HEK293 (cell line): Measurements from ENCODE around the gene HARS2.

Experiments
- CTCF ChIP-seq: fragments of 450-650 bp; formaldehyde crosslinking; IDR thresholded peaks from 2 replicates; pipeline ENCODE4 v1.5.1; 2016; ENCODE audit warnings: missing biosample characterization, missing genetic modification characterization
- EGR2 ChIP-seq: fragments of 450-650 bp; formaldehyde crosslinking; IDR thresholded peaks from 2 replicates; pipeline ENCODE4 v1.5.1; 2016; ENCODE audit warnings: low read depth, missing biosample characterization, missing genetic modification characterization
- HOXD13 ChIP-seq: sonication (generic); formaldehyde crosslinking; IDR thresholded peaks from 2 replicates; pipeline ENCODE4 v1.8.0; 2022; ENCODE audit warnings: missing genetic modification reagents, borderline replicate concordance
- PRDM10 ChIP-seq: fragments of 450-650 bp; formaldehyde crosslinking; IDR thresholded peaks from 2 replicates; pipeline ENCODE4 v1.5.1; 2016; ENCODE audit warnings: missing biosample characterization, missing genetic modification characterization
- SP2 ChIP-seq: fragments of 450-650 bp; formaldehyde crosslinking; IDR thresholded peaks from 2 replicates; pipeline ENCODE4 v1.5.1; 2016; ENCODE audit warnings: missing biosample characterization, missing genetic modification characterization
- TCF7L2 ChIP-seq: IDR thresholded peaks from 2 replicates; pipeline ENCODE4 v1.6.1; 2011; ENCODE audit warnings: low read depth, mild to moderate bottlenecking, inconsistent platforms, low read length, moderate library complexity, borderline replicate concordance
- YY1 ChIP-seq: fragments of 450-650 bp; formaldehyde crosslinking; IDR thresholded peaks from 2 replicates; pipeline ENCODE4 v1.5.1; 2018; ENCODE audit warnings: missing biosample characterization, missing genetic modification characterization
- ZBTB17 ChIP-seq: fragments of 450-650 bp; formaldehyde crosslinking; IDR thresholded peaks from 2 replicates; pipeline ENCODE4 v1.5.1; 2016; ENCODE audit warnings: missing biosample characterization, missing genetic modification characterization
- ZBTB7A ChIP-seq: fragments of 450-650 bp; formaldehyde crosslinking; IDR thresholded peaks from 2 replicates; pipeline ENCODE4 v1.5.1; 2016; ENCODE audit warnings: low read depth, missing biosample characterization, missing genetic modification characterization
- ZFHX2 ChIP-seq: fragments of 450-650 bp; formaldehyde crosslinking; conservative IDR thresholded peaks from 2 replicates; pipeline ENCODE4 v1.5.1; 2016; ENCODE audit warnings: missing biosample characterization, missing genetic modification characterization
- ZFP41 ChIP-seq: fragments of 450-650 bp; formaldehyde crosslinking; IDR thresholded peaks from 2 replicates; pipeline ENCODE4 v1.5.1; 2016; ENCODE audit warnings: missing biosample characterization, missing genetic modification characterization, borderline replicate concordance
- ZNF169 ChIP-seq: fragments of 450-650 bp; formaldehyde crosslinking; IDR thresholded peaks from 2 replicates; pipeline ENCODE4 v1.5.1; 2016; ENCODE audit warnings: missing biosample characterization, missing genetic modification characterization
- ZNF2 ChIP-seq: fragments of 450-650 bp; formaldehyde crosslinking; IDR thresholded peaks from 2 replicates; pipeline ENCODE4 v1.5.1; 2016; ENCODE audit warnings: missing biosample characterization, missing genetic modification characterization
- ZNF324 ChIP-seq: fragments of 450-650 bp; formaldehyde crosslinking; IDR thresholded peaks from 2 replicates; pipeline ENCODE4 v1.5.1; 2016; ENCODE audit warnings: missing biosample characterization, missing genetic modification characterization
- ZNF341 ChIP-seq: fragments of 450-650 bp; formaldehyde crosslinking; IDR thresholded peaks from 2 replicates; pipeline ENCODE4; 2016; ENCODE audit warnings: low read depth, missing biosample characterization, missing genetic modification characterization
- ZNF501 ChIP-seq: fragments of 450-650 bp; formaldehyde crosslinking; IDR thresholded peaks from 2 replicates; pipeline ENCODE4 v1.5.1; 2016; ENCODE audit warnings: missing biosample characterization, missing genetic modification characterization
- ZNF544 ChIP-seq: fragments of 450-650 bp; formaldehyde crosslinking; IDR thresholded peaks from 2 replicates; pipeline ENCODE4 v1.5.0; 2017; ENCODE audit warnings: missing biosample characterization, missing genetic modification characterization
- ZNF561 ChIP-seq: fragments of 450-650 bp; IDR thresholded peaks from 2 replicates; pipeline ENCODE4 v1.5.1; 2018; ENCODE audit warnings: missing biosample characterization, missing genetic modification characterization, borderline replicate concordance
- ZNF629 ChIP-seq: fragments of 450-650 bp; formaldehyde crosslinking; IDR thresholded peaks from 2 replicates; pipeline ENCODE4 v1.5.1; 2017; ENCODE audit warnings: missing biosample characterization, missing genetic modification characterization
- ZNF692 ChIP-seq: fragments of 450-650 bp; formaldehyde crosslinking; IDR thresholded peaks from 2 replicates; pipeline ENCODE4 v1.5.1; 2016; ENCODE audit warnings: missing biosample characterization, missing genetic modification characterization
- ZXDB ChIP-seq: fragments of 450-650 bp; formaldehyde crosslinking; IDR thresholded peaks from 2 replicates; pipeline ENCODE4 v1.5.1; 2016; ENCODE audit warnings: missing biosample characterization, missing genetic modification characterization
- TF ChIP-seq, protein P1 (sequence below): fragments of 450-650 bp; formaldehyde crosslinking; IDR thresholded peaks from 2 replicates; pipeline ENCODE4 v1.5.0; 2017; ENCODE audit warnings: missing biosample characterization, missing genetic modification characterization, borderline replicate concordance
- TF ChIP-seq, protein P2 (sequence below): fragments of 450-650 bp; formaldehyde crosslinking; IDR thresholded peaks from 2 replicates; pipeline ENCODE4 v1.5.1; 2017; ENCODE audit warnings: missing biosample characterization, mild to moderate bottlenecking, missing genetic modification characterization, moderate library complexity

Gene HARS2

DNA sequence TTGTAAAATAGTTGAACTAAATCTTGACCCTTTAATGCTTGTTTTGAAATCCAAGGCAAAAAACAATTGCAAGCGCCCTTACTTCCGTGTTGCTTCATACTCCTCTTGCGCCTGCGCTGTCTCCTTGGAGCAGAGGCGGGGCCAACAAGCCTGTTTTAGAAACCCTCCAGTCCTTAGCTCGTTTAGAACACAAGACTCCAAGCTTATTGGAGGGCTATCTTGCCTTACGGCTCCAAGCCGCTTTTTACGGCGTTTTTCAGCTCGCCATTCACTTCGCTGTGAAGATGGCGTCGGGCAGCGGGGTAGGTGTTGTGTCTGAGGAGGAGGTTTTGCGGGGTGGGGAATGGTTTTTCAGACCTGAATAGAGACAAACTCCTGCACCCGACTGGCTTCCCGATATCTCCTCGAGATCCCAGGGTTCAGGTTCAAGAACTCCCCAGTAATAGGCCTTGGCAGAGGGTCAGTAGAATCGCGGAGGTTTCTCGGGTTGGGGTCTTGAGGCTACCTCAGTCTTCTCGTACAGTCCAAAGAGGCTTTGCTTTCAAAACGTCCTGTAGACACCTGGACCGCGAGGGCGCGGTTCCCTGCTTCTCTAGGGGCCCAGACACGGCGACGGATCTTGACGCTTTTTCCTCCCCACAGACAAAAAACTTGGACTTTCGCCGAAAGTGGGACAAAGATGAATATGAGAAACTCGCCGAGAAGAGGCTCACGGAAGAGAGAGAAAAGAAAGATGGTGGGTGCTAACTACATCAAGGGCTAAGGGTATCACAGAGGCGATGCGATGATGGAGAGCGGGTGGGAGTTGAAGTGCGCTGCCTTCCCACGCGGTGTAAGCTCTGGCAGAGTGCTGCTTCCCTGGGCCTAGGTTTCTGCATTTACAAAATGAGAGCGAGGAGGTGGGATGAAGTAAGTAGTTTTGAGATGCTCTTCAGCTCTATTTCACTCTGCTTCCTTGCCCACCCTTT, 9.2 kb downstream of the HARS2 start, which contains the start of gene ZMAT2 (continued):
- TF ChIP-seq HOXD13 (CRISPR knock-in tag) (peak; percentile 92), TCF7L2 (no peak), ZNF544 (tag by site-specific recombination) (no peak), ZXDB (peak; percentile 54; the same call in 1 of the 2 replicates), ZNF501 (peak; percentile 81; the same call in 1 of the 2 replicates), ZNF169 (no peak), ZNF324 (tag by site-specific recombination) (no peak), CTCF (no peak), SP2 (tag by site-specific recombination) (peak; percentile 93), ZBTB17 (0 out of 2 replicates have a peak, but pooled peaks have one; percentile 17), EGR2 (peak; percentile 60; the same call in 1 of the 2 replicates), YY1 (tag by site-specific recombination) (peak; percentile 95), ZNF629 (tag by site-specific recombination) (peak; percentile 28; the same call in 1 of the 2 replicates), ZNF561 (tag by site-specific recombination) (no peak), ZBTB7A (no peak), ZNF341 (no peak), ZNF2 (tag by site-specific recombination) (peak; percentile 53; the same call in 1 of the 2 replicates), ZFP41 (no peak), PRDM10 (tag by site-specific recombination) (no peak), ZNF692 (tag by site-specific recombination) (0 out of 2 replicates have a peak, but pooled peaks have one; percentile 16), ZFHX2 (tag by site-specific recombination) (peak; percentile 54)
- TF ChIP-seq, protein P1, sequence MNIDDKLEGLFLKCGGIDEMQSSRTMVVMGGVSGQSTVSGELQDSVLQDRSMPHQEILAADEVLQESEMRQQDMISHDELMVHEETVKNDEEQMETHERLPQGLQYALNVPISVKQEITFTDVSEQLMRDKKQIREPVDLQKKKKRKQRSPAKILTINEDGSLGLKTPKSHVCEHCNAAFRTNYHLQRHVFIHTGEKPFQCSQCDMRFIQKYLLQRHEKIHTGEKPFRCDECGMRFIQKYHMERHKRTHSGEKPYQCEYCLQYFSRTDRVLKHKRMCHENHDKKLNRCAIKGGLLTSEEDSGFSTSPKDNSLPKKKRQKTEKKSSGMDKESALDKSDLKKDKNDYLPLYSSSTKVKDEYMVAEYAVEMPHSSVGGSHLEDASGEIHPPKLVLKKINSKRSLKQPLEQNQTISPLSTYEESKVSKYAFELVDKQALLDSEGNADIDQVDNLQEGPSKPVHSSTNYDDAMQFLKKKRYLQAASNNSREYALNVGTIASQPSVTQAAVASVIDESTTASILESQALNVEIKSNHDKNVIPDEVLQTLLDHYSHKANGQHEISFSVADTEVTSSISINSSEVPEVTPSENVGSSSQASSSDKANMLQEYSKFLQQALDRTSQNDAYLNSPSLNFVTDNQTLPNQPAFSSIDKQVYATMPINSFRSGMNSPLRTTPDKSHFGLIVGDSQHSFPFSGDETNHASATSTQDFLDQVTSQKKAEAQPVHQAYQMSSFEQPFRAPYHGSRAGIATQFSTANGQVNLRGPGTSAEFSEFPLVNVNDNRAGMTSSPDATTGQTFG (tag by site-specific recombination), result no peak
- TF ChIP-seq, protein P2, sequence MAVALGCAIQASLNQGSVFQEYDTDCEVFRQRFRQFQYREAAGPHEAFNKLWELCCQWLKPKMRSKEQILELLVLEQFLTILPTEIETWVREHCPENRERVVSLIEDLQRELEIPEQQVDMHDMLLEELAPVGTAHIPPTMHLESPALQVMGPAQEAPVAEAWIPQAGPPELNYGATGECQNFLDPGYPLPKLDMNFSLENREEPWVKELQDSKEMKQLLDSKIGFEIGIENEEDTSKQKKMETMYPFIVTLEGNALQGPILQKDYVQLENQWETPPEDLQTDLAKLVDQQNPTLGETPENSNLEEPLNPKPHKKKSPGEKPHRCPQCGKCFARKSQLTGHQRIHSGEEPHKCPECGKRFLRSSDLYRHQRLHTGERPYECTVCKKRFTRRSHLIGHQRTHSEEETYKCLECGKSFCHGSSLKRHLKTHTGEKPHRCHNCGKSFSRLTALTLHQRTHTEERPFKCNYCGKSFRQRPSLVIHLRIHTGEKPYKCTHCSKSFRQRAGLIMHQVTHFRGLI (tag by site-specific recombination), result no peak
